Panc1 (cell line): ENCODE data around the gene CHI3L1. TPM values are rescaled to one million over a fixed set of nuclear protein-coding genes. Genes with fewer than 3 reads are reported as not detected.

Experiments
- ATAC-seq: fragments of 200-7000 bp; cut with Tn5 transposase; 2 replicates; pipeline ENCODE4 v1.9.1; 2020; ENCODE audit warnings: mild to moderate bottlenecking, moderate library complexity
- BruUV-seq: library from RNA; stranded (reverse); fragments of 400-500 nt; replicated peaks from 2 replicates; lab custom pipeline; 2021; lab: Mats Ljungman, UMichigan
- CTCF ChIA-PET: fragments of 300-600 bp; sonication (Branson Sonifier 250); formaldehyde crosslinking; loops from one replicate; lab custom pipeline; 2022; ENCODE audit warnings: antibody characterized with exemption; lab: Charles Lee
- POLR2A ChIA-PET: fragments of 300-600 bp; sonication (Branson Sonifier 250); formaldehyde crosslinking; loops from one replicate; lab custom pipeline; 2022; ENCODE audit warnings: antibody characterized with exemption; lab: Charles Lee
- DNase-seq: peaks from one replicate; pipeline ENCODE4 v3.0.0-alpha.2; 2010; ENCODE audit warnings: low read depth, low spot score
- H3K27ac ChIP-seq: 2 replicates; pipeline ENCODE4 v1.5.1; 2011; ENCODE audit warnings: mild to moderate bottlenecking, low read length, inconsistent platforms
- H3K27me3 ChIP-seq: fragments of 200-500 bp; sonication (Bioruptor generic); 2 replicates; pipeline ENCODE4 v1.6.0; 2014; ENCODE audit warnings: low read length, inconsistent platforms; ENCODE audit not compliant: control insufficient read depth, insufficient read depth
- H3K36me3 ChIP-seq: fragments of 200-500 bp; sonication (Bioruptor generic); 2 replicates; pipeline ENCODE4 v1.5.1; 2014; ENCODE audit warnings: inconsistent platforms, mild to moderate bottlenecking, low read length, moderate library complexity; ENCODE audit not compliant: control insufficient read depth, insufficient read depth
- H3K4me1 ChIP-seq: 2 replicates; pipeline ENCODE4 v1.5.1; 2011; ENCODE audit warnings: inconsistent platforms, mild to moderate bottlenecking, low read length, moderate library complexity; ENCODE audit not compliant: control insufficient read depth, insufficient read depth
- H3K4me3 ChIP-seq, 2 experiments: 2 replicates each; pipeline ENCODE4 v1.5.1; 2011 to 2012; ENCODE audit warnings: low read depth in 2 of 2, low read length in 2 of 2, mild to moderate bottlenecking in 2 of 2, inconsistent platforms in 1 of 2, moderate library complexity in 1 of 2
- H3K9me3 ChIP-seq: fragments of 200-500 bp; sonication (Bioruptor generic); 2 replicates; pipeline ENCODE4 v1.5.1; 2014; ENCODE audit warnings: low read depth, mild to moderate bottlenecking, inconsistent platforms, low read length, moderate library complexity; ENCODE audit not compliant: control insufficient read depth, insufficient read depth
- POLR2AphosphoS5 ChIP-seq: IDR thresholded peaks from 2 replicates; pipeline ENCODE4 v1.6.1; 2012; ENCODE audit warnings: mild to moderate bottlenecking, low read depth, low read length, moderate library complexity
- SIN3A ChIP-seq: IDR thresholded peaks from 2 replicates; pipeline ENCODE4 v1.6.1; 2012; ENCODE audit warnings: low read depth, mild to moderate bottlenecking, low read length, moderate library complexity, borderline replicate concordance; ENCODE audit not compliant: insufficient read depth
- TCF7L2 ChIP-seq: IDR thresholded peaks from 2 replicates; pipeline ENCODE4 v1.6.1; 2011; ENCODE audit warnings: mild to moderate bottlenecking, low read depth, low read length, inconsistent platforms
- in situ Hi-C: cut with HindIII; loops from 2 replicates; pipeline ENCODE4 v1.10.0; 2016; ENCODE audit warnings: low sequenced_read_pairs, low pct_unique_long_range_greater_than_20kb
- intact Hi-C: fragments of 100-400 bp; cut with micrococcal nuclease; formaldehyde crosslinking; loops from one replicate; pipeline ENCODE4 v1.10.0; 2022; ENCODE audit not compliant: unreplicated experiment
- total RNA-seq: library from RNA; stranded (reverse); gene quantifications from one replicate; pipeline ENCODE4 v1.2.1, GENCODE V29; 2021; ENCODE audit not compliant: unreplicated experiment
- TF ChIP-seq, protein P1 (sequence below), 2 experiments: IDR thresholded peaks; 2 replicates each; pipeline ENCODE4 v1.6.1; 2011 to 2012; ENCODE audit warnings: low read depth in 2 of 2, control low read depth in 1 of 2, low read length in 1 of 2, mild to moderate bottlenecking in 1 of 2, moderate library complexity in 1 of 2; ENCODE audit not compliant: insufficient read depth in 1 of 2
- TF ChIP-seq, protein P2 (sequence below): fragments of 450-650 bp; IDR thresholded peaks from 2 replicates; pipeline ENCODE4 v1.5.1; 2017; ENCODE audit warnings: mild to moderate bottlenecking

CHI3L1 gene
- total RNA-seq, 1 experiment from 2014 or later = 0.10 TPM

DNA sequence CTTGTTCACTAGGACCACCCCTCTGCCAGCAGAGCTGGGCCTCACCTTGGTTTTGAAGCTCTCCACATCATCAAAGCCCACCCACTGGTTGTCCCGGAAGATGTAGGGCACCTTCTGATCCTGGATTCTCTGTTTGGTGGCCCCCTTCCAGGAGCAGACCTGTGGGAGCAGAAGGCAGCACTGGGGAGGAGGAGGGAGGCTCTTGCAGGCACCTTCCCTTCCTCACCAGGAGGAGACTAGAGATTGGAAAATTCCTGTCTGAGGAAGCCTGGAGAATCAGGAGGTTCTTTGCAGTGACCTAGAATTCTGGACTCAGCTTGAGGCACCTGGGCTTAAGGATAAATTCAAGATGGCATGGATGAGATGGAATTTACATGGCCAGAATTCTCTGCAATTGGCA lies 32.7 kb upstream of the CHI3L1 start:
- no TSS peak for BruUV-seq
- ATAC-seq = no peak
- CTCF ChIA-PET = interaction anchor here (0.6 to 0.9 kb wide), 2 partner anchors 49 to 185 kb away, joined by 3 read pairs; no protein-coding TSS in a partner anchor

DNA sequence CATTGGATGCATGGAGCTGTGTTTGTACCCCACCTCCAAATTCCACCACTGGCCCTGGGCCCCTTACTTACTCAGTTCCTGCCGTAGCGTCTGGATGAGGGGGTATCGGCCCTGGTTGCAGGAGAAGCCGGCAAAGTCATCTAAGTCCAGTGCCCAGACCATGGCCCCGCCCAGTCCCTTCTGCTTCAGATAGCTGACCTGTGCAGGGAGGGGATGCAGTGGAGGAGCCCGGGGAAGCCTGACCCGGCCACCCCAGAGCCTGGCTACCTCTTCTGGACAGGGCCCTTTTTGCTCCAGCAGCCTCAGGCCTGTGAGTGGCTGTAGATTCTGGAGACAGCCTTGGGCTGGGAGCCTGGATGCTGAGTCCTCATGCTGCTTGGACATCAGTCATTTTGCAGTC lies 31.2 kb upstream of the CHI3L1 start:
- Histone ChIP-seq H3K36me3 (no peaks in the 10 kb centered on the region), H3K4me1 (no peaks in the 10 kb centered on the region), H3K9me3 (no peaks in the 10 kb centered on the region), H3K4me3 (no peak overlapping the region), H3K27ac (no peak overlapping the region), H3K27me3 (no peaks in the 10 kb centered on the region; the same call in 1 of the 2 replicates)
- no peak for DNase-seq
- TF ChIP-seq, protein P1, sequence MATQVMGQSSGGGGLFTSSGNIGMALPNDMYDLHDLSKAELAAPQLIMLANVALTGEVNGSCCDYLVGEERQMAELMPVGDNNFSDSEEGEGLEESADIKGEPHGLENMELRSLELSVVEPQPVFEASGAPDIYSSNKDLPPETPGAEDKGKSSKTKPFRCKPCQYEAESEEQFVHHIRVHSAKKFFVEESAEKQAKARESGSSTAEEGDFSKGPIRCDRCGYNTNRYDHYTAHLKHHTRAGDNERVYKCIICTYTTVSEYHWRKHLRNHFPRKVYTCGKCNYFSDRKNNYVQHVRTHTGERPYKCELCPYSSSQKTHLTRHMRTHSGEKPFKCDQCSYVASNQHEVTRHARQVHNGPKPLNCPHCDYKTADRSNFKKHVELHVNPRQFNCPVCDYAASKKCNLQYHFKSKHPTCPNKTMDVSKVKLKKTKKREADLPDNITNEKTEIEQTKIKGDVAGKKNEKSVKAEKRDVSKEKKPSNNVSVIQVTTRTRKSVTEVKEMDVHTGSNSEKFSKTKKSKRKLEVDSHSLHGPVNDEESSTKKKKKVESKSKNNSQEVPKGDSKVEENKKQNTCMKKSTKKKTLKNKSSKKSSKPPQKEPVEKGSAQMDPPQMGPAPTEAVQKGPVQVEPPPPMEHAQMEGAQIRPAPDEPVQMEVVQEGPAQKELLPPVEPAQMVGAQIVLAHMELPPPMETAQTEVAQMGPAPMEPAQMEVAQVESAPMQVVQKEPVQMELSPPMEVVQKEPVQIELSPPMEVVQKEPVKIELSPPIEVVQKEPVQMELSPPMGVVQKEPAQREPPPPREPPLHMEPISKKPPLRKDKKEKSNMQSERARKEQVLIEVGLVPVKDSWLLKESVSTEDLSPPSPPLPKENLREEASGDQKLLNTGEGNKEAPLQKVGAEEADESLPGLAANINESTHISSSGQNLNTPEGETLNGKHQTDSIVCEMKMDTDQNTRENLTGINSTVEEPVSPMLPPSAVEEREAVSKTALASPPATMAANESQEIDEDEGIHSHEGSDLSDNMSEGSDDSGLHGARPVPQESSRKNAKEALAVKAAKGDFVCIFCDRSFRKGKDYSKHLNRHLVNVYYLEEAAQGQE (IDR thresholded peaks at IDR 0.05; ENCODE audit: insufficient read depth in 1 of 2, low read depth in 2 of 2, low read length in 1 of 2) = no peak
- BruUV-seq = no TSS peak
- ATAC-seq = no peak
- intact Hi-C loops = loop anchor here (2.0 kb wide), 1 partner anchor 179 kb away; no protein-coding TSS in a partner anchor
- CTCF ChIA-PET = interaction anchor here (1.3 to 4.1 kb wide), 2 partner anchors 100 to 178 kb away, joined by 4 to 43 read pairs; no protein-coding TSS in a partner anchor
- in situ Hi-C loops = no loop called here
- POLR2A ChIA-PET = no interaction called here

More for the DNA sequence above, 32.7 kb upstream of the CHI3L1 start:
- POLR2A ChIA-PET = no interaction called here
- no peaks in the 10 kb centered on the region for H3K36me3 ChIP-seq
- no peak overlapping the region for H3K4me3 ChIP-seq
- no peaks in the 10 kb centered on the region for H3K4me1 ChIP-seq
- no peak for DNase-seq
- H3K27me3 ChIP-seq = peaks cover 3% of the 10 kb centered on the region
- H3K27ac ChIP-seq = no peak overlapping the region
- H3K9me3 ChIP-seq = no peaks in the 10 kb centered on the region
- TF ChIP-seq SIN3A (no peak), POLR2AphosphoS5 (no peak), TCF7L2 (no peak)
- TF ChIP-seq, protein P2, sequence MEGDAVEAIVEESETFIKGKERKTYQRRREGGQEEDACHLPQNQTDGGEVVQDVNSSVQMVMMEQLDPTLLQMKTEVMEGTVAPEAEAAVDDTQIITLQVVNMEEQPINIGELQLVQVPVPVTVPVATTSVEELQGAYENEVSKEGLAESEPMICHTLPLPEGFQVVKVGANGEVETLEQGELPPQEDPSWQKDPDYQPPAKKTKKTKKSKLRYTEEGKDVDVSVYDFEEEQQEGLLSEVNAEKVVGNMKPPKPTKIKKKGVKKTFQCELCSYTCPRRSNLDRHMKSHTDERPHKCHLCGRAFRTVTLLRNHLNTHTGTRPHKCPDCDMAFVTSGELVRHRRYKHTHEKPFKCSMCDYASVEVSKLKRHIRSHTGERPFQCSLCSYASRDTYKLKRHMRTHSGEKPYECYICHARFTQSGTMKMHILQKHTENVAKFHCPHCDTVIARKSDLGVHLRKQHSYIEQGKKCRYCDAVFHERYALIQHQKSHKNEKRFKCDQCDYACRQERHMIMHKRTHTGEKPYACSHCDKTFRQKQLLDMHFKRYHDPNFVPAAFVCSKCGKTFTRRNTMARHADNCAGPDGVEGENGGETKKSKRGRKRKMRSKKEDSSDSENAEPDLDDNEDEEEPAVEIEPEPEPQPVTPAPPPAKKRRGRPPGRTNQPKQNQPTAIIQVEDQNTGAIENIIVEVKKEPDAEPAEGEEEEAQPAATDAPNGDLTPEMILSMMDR = no peak
- TF ChIP-seq, protein P1 (IDR thresholded peaks at IDR 0.05; ENCODE audit: insufficient read depth in 1 of 2, low read depth in 2 of 2, low read length in 1 of 2) = no peak
- intact Hi-C loops (no loop called here), in situ Hi-C loops (no loop called here)
